ENCODE results near the gene ANKRD35. TPM values are rescaled to one million over a fixed set of nuclear protein-coding genes. Genes with fewer than 3 reads are reported as not detected.
"Not testable (repeated sequence)": the region's sequence is repeated elsewhere in the genome, so short reads cannot be mapped to it uniquely, and the experiment has no call there.

Gene ANKRD35
- total RNA-seq, 1 experiment from 2014 or later, result not detected

- no peak within 1 kb of the TSS for H3K27ac Mint-ChIP-seq (ENCODE audit: low read depth, unreplicated experiment)
- intact Hi-C loops (cut with micrococcal nuclease), result loop anchor here (1.0 to 2.0 kb wide), 3 partner anchors 35 to 52 kb away; no protein-coding TSS in a partner anchor
- no peaks in the 10 kb centered on the region for H3K27me3 Mint-ChIP-seq (ENCODE audit: insufficient read depth, unreplicated experiment)
- peaks cover 14% of the 10 kb centered on the region for H3K4me1 Mint-ChIP-seq (ENCODE audit: insufficient read depth, unreplicated experiment)
- DNase-seq (ENCODE audit: unreplicated experiment), result peak; percentile 100
- no peak within 1 kb of the TSS for H3K4me3 Mint-ChIP-seq (ENCODE audit: unreplicated experiment)
- peaks cover 25% of the 10 kb centered on the region for H3K36me3 Mint-ChIP-seq (ENCODE audit: insufficient read depth, unreplicated experiment)
- ChIA-PET CTCF (interaction anchor here (0.5 to 3.1 kb wide), 20 partner anchors 9 to 86 kb away, joined by 3 to 19 read pairs (median 4); partner anchors contain the start of genes ANKRD34A, ITGA10, LIX1L and PIAS3), POLR2A (interaction anchor here (0.7 to 3.9 kb wide), 52 partner anchors 10 to 1376 kb away, joined by 3 to 136 read pairs (median 4); partner anchors contain the start of genes ANKRD34A, ANKRD35, ITGA10 and LIX1L)
- TF ChIP-seq CTCF (IDR thresholded peaks at IDR 0.05; ENCODE audit: unreplicated experiment), result peak; percentile 76
- no peaks in the 10 kb centered on the region for H3K9me3 Mint-ChIP-seq (ENCODE audit: unreplicated experiment)
- no TSS peak for BruUV-seq (replicated peaks)
Observed at GRCh38 chr1:145927063-145927886, 41.6 kb upstream of the ANKRD35 start, which contains the start of gene RBM8A. Gene RBM8A, minus strand, starts transcription at chr1:145927484. Its CDS starts 58 bp downstream, at chr1:145927426.

GRCh38 chr1:145926686-145927062 is 41.0 kb upstream of the ANKRD35 start:
- H3K27me3 Mint-ChIP-seq (ENCODE audit: insufficient read depth, unreplicated experiment), result no peaks in the 10 kb centered on the region
- H3K4me3 Mint-ChIP-seq (ENCODE audit: unreplicated experiment), result no peak overlapping the region
- no TSS peak for BruUV-seq (replicated peaks)
- DNase-seq (ENCODE audit: unreplicated experiment), result no peak
- H3K9me3 Mint-ChIP-seq (ENCODE audit: unreplicated experiment), result no peaks in the 10 kb centered on the region
- peaks cover 25% of the 10 kb centered on the region for H3K36me3 Mint-ChIP-seq (ENCODE audit: insufficient read depth, unreplicated experiment)
- intact Hi-C loops (cut with micrococcal nuclease), result loop anchor here (1.0 to 2.0 kb wide), 3 partner anchors 34 to 52 kb away; no protein-coding TSS in a partner anchor
- no peak for TF ChIP-seq CTCF (IDR thresholded peaks at IDR 0.05; ENCODE audit: unreplicated experiment)
- no peak overlapping the region for H3K27ac Mint-ChIP-seq (ENCODE audit: low read depth, unreplicated experiment)
- ChIA-PET CTCF (interaction anchor here (0.7 to 3.1 kb wide), 17 partner anchors 10 to 82 kb away, joined by 3 to 19 read pairs (median 6); partner anchors contain the start of genes ANKRD34A, ITGA10, LIX1L and PIAS3), POLR2A (interaction anchor here (0.7 to 3.9 kb wide), 34 partner anchors 9 to 1375 kb away, joined by 3 to 136 read pairs (median 6); partner anchors contain the start of genes ANKRD34A, ANKRD35, ITGA10 and LIX1L)
- peaks cover 14% of the 10 kb centered on the region for H3K4me1 Mint-ChIP-seq (ENCODE audit: insufficient read depth, unreplicated experiment)

- DNase-seq (ENCODE audit: unreplicated experiment), result no peak
- POLR2A ChIA-PET, result interaction anchor here (0.6 to 3.9 kb wide), 7 partner anchors 21 to 74 kb away, joined by 3 to 21 read pairs (median 14); partner anchors contain the start of genes ANKRD34A, LIX1L, PIAS3 and POLR3GL
- CTCF ChIA-PET, result interaction anchor here (0.7 to 3.3 kb wide), 4 partner anchors 9 to 76 kb away, joined by 3 to 26 read pairs (median 15); partner anchors contain the start of gene ITGA10
- no peak for TF ChIP-seq CTCF (IDR thresholded peaks at IDR 0.05; ENCODE audit: unreplicated experiment)
- BruUV-seq (replicated peaks), result no TSS peak
- H3K9me3 Mint-ChIP-seq (ENCODE audit: unreplicated experiment), result no peaks in the 10 kb centered on the region
- no peaks in the 10 kb centered on the region for H3K27me3 Mint-ChIP-seq (ENCODE audit: insufficient read depth, unreplicated experiment)
- H3K27ac Mint-ChIP-seq (ENCODE audit: low read depth, unreplicated experiment), result no peak overlapping the region
- intact Hi-C loops (cut with micrococcal nuclease), result no loop called here
- peaks cover 23% of the 10 kb centered on the region for H3K4me1 Mint-ChIP-seq (ENCODE audit: insufficient read depth, unreplicated experiment)
- H3K4me3 Mint-ChIP-seq (ENCODE audit: unreplicated experiment), result no peak overlapping the region
- peaks cover 22% of the 10 kb centered on the region for H3K36me3 Mint-ChIP-seq (ENCODE audit: insufficient read depth, unreplicated experiment)
Observed at GRCh38 chr1:145922266-145922665, 36.6 kb upstream of the ANKRD35 start.

GRCh38 chr1:145920297-145920696 is 34.6 kb upstream of the ANKRD35 start:
- H3K27ac Mint-ChIP-seq (ENCODE audit: low read depth, unreplicated experiment); DNase-seq (ENCODE audit: unreplicated experiment); H3K27me3 Mint-ChIP-seq (ENCODE audit: insufficient read depth, unreplicated experiment); intact Hi-C loops (cut with micrococcal nuclease); H3K9me3 Mint-ChIP-seq (ENCODE audit: unreplicated experiment); BruUV-seq (replicated peaks): not testable (repeated sequence)
- peak overlapping the region; percentile 94 for H3K4me3 Mint-ChIP-seq (ENCODE audit: unreplicated experiment)
- ChIA-PET POLR2A (interaction anchor here (2.8 to 2.9 kb wide), 2 partner anchors 37 to 61 kb away, joined by 38 to 59 read pairs; partner anchors contain the start of genes LIX1L and PIAS3), CTCF (interaction anchor here (0.6 to 3.0 kb wide), 3 partner anchors 10 to 28 kb away, joined by 3 to 23 read pairs (median 19); partner anchors contain the start of gene ITGA10)
- H3K36me3 Mint-ChIP-seq (ENCODE audit: insufficient read depth, unreplicated experiment), result peaks cover 34% of the 10 kb centered on the region
- H3K4me1 Mint-ChIP-seq (ENCODE audit: insufficient read depth, unreplicated experiment), result peaks cover 29% of the 10 kb centered on the region
